H4 (cell line): ENCODE results near the gene TANGO2. TPM values are rescaled to one million over a fixed set of nuclear protein-coding genes. Genes with fewer than 3 reads are reported as not detected.

ENCODE experiments used
- total RNA-seq: library from RNA; depleted of rRNA; stranded (reverse); fragments of >200 nt; shearing (Covaris generic); gene quantifications from 2 replicates; pipeline ENCODE4 v1.2.3, GENCODE V29; 2014; rRNA removed

TANGO2 gene
- total RNA-seq, 1 experiment from 2014 or later = 20.6 TPM

Other genes starting within 250 kb of the TANGO2 start
- gene GNB1L, start 166.2 kb upstream of the TANGO2 start, total RNA-seq = 5.7 and 12.4 TPM in 2 replicates
- gene RTL10, start 166.2 kb upstream of the TANGO2 start, total RNA-seq = 2.3 and 2.6 TPM in 2 replicates
- gene COMT, start 79.3 kb upstream of the TANGO2 start, total RNA-seq = 111 and 112 TPM in 2 replicates
- gene TXNRD2, start 79.3 kb upstream of the TANGO2 start, total RNA-seq = 7.5 and 9.1 TPM in 2 replicates
- gene ARVCF, start 4.3 kb upstream of the TANGO2 start, total RNA-seq = 0.58 and 1.8 TPM in 2 replicates
- gene DGCR8, start 59.1 kb downstream of the TANGO2 start, total RNA-seq = 9.2 and 11.4 TPM in 2 replicates
- gene RANBP1, start 95.0 kb downstream of the TANGO2 start, total RNA-seq = 623 and 731 TPM in 2 replicates
- gene TRMT2A, start 96.1 kb downstream of the TANGO2 start, total RNA-seq = 12.2 and 16.6 TPM in 2 replicates
- 4.3 and 6.9 TPM in 2 replicates for gene ZDHHC8, start 110.7 kb downstream of the TANGO2 start, total RNA-seq
- gene CCDC188, start 129.9 kb downstream of the TANGO2 start, total RNA-seq = not detected in 2 replicates
- gene RTN4R, start 247.2 kb downstream of the TANGO2 start, total RNA-seq = 3.2 TPM in 2 replicates